CD4-positive, alpha-beta T cell (primary cell): ENCODE data around the gene TRAF3. TPM values are rescaled to one million over a fixed set of nuclear protein-coding genes. Genes with fewer than 3 reads are reported as not detected.
A peak's percentile ranks its signal among the peaks of the same experiment; 100 is the strongest.

Experiments used
- ATAC-seq: fragments of 200-7000 bp; cut with Tn5 transposase; one replicate; pipeline ENCODE4 v1.10.0; 2022; ENCODE audit warnings: mild to moderate bottlenecking; ENCODE audit not compliant: poor library complexity
- CTCF ChIA-PET: fragments of 350-600 bp; sonication (Branson Sonifier 250); formaldehyde crosslinking; loops from one replicate; lab custom pipeline; 2021; ENCODE audit warnings: antibody characterized with exemption, inconsistent platforms; lab: Charles Lee
- POLR2A ChIA-PET: fragments of 350-600 bp; sonication (Branson Sonifier 250); formaldehyde crosslinking; loops from one replicate; lab custom pipeline; 2021; ENCODE audit warnings: antibody characterized with exemption, inconsistent platforms; lab: Charles Lee
- DNase-seq, 14 experiments: peaks; one replicate each; pipeline ENCODE4 v3.0.0-alpha.2; 2013 to 2020; ENCODE audit warnings: mixed read lengths in 2 of 14
- H3K27ac ChIP-seq, 2 donors: one replicate each; pipeline versions ENCODE4 v1.5.1 to v1.7.0; 2013; ENCODE audit warnings: low read length in 2 of 2, low read depth in 1 of 2, mild to moderate bottlenecking in 1 of 2
- H3K27me3 ChIP-seq, 2 experiments: 1 replicate in 1 of 2; 2 replicates in 1 of 2; pipeline versions ENCODE4 v1.6.1 to v1.7.0; 2013; ENCODE audit warnings: low read length in 2 of 2, control low read depth in 1 of 2, mild to moderate bottlenecking in 1 of 2, moderate library complexity in 1 of 2; ENCODE audit not compliant: insufficient read depth in 2 of 2, control insufficient read depth in 1 of 2
- H3K36me3 ChIP-seq: one replicate; pipeline ENCODE4 v1.6.1; 2013; ENCODE audit warnings: low read length, control low read depth; ENCODE audit not compliant: insufficient read depth
- H3K4me1 ChIP-seq: one replicate; pipeline ENCODE4 v1.6.1; 2013; ENCODE audit warnings: low read length, control low read depth; ENCODE audit not compliant: insufficient read depth
- H3K4me3 ChIP-seq: one replicate; pipeline ENCODE4 v1.5.1; 2013; ENCODE audit warnings: mild to moderate bottlenecking, low read length, moderate library complexity
- H3K9me3 ChIP-seq, 2 experiments: 1 replicate in 1 of 2; 2 replicates in 1 of 2; pipeline versions ENCODE4 v1.6.1 to v1.7.0; 2013; ENCODE audit warnings: low read length in 2 of 2, mild to moderate bottlenecking in 2 of 2, control low read depth in 1 of 2, moderate library complexity in 1 of 2; ENCODE audit not compliant: control insufficient read depth in 1 of 2, insufficient read depth in 1 of 2
- H3K27ac Mint-ChIP-seq: one replicate; pipeline ENCODE4 v1.8.0; 2020; ENCODE audit warnings: mixed read lengths
- H3K27me3 Mint-ChIP-seq: one replicate; pipeline ENCODE4 v1.8.0; 2021; ENCODE audit warnings: mixed read lengths
- H3K36me3 Mint-ChIP-seq: one replicate; pipeline ENCODE4 v1.8.0; 2021; ENCODE audit warnings: low read depth, mixed read lengths
- H3K4me1 Mint-ChIP-seq: one replicate; pipeline ENCODE4 v1.8.0; 2021; ENCODE audit warnings: low read depth, mixed read lengths
- H3K4me3 Mint-ChIP-seq: one replicate; pipeline ENCODE4 v1.8.0; 2020; ENCODE audit warnings: mild to moderate bottlenecking, mixed read lengths
- H3K9me3 Mint-ChIP-seq: one replicate; pipeline ENCODE4 v1.8.0; 2020; ENCODE audit warnings: mixed read lengths
- CTCF ChIP-seq: fragments of 200-600 bp; IDR thresholded peaks from one replicate; pipeline ENCODE4 v1.8.0; 2022; ENCODE audit warnings: antibody characterized with exemption, mild to moderate bottlenecking
- intact Hi-C, 2 experiments: fragments of 100-400 bp; cut with DNase I in 1 of 2; cut with micrococcal nuclease in 1 of 2; formaldehyde crosslinking; loops; one replicate each; pipeline versions ENCODE4 v1.15.1 to v1.9.0; 2023 to 2025; cut with DNase I, micrococcal nuclease
- total RNA-seq, 174 experiments: library from RNA in 2 of 174; stranded (reverse) in 2 of 174; gene quantifications; one replicate each; pipeline ENCODE4 v1.2.3 and lab custom pipeline; 2021 to 2026

Gene TRAF3
- total RNA-seq, 2 experiments from 2014 or later: 27.1 to 32.4 TPM

- H3K27ac ChIP-seq: no peak overlapping the region
- peaks cover 0 to 13% of the 10 kb centered on the region in 2 experiments for H3K9me3 ChIP-seq
- no peaks in the 10 kb centered on the region for H3K27me3 ChIP-seq
- no peak for TF ChIP-seq CTCF
- no peak overlapping the region for H3K27ac Mint-ChIP-seq
- intact Hi-C loops: loop anchor here in 1 of 2 experiments (1.0 kb wide), 1 partner anchor 12 kb away; no protein-coding TSS in a partner anchor
- ATAC-seq (no peak), DNase-seq (no peak)
- H3K4me1 ChIP-seq: peaks cover 44% of the 10 kb centered on the region
- peaks cover 8% of the 10 kb centered on the region for H3K36me3 ChIP-seq
- H3K4me1 Mint-ChIP-seq: peaks cover 71% of the 10 kb centered on the region
- ChIA-PET POLR2A (no interaction called here), CTCF (no interaction called here)
- no peak overlapping the region for H3K4me3 ChIP-seq
- H3K4me3 Mint-ChIP-seq: peak overlapping the region; percentile 46
- H3K36me3 Mint-ChIP-seq: peaks cover 59% of the 10 kb centered on the region
- no peaks in the 10 kb centered on the region for H3K27me3 Mint-ChIP-seq
- peaks cover 2% of the 10 kb centered on the region for H3K9me3 Mint-ChIP-seq
Observed at GRCh38 chr14:102793531-102794328, 16.5 kb downstream of the TRAF3 start.

- no peak for TF ChIP-seq CTCF
- Histone ChIP-seq H3K27ac (peak overlapping the region in 1 of 2 donors; percentile 15), H3K27me3 (no peaks in the 10 kb centered on the region), H3K4me3 (no peak overlapping the region), H3K9me3 (peaks cover 0 to 13% of the 10 kb centered on the region in 2 experiments), H3K36me3 (peaks cover 10% of the 10 kb centered on the region), H3K4me1 (peaks cover 53% of the 10 kb centered on the region)
- H3K4me1 Mint-ChIP-seq: peaks cover 70% of the 10 kb centered on the region
- H3K9me3 Mint-ChIP-seq: peaks cover 2% of the 10 kb centered on the region
- H3K4me3 Mint-ChIP-seq: peak overlapping the region; percentile 36
- no peaks in the 10 kb centered on the region for H3K27me3 Mint-ChIP-seq
- H3K36me3 Mint-ChIP-seq: peaks cover 53% of the 10 kb centered on the region
- ChIA-PET CTCF (no interaction called here), POLR2A (interaction anchor here (0.7 to 1.0 kb wide), 2 partner anchors 11 to 27 kb away, joined by 3 to 4 read pairs; no protein-coding TSS in a partner anchor)
- peak in 9 of 14 experiments; percentile 21 to 71 (median 33) for DNase-seq
- peak overlapping the region; percentile 82 for H3K27ac Mint-ChIP-seq
- ATAC-seq: peak; percentile 96
- intact Hi-C loops: no loop called here
Observed at GRCh38 chr14:102795060-102795925, 18.0 kb downstream of the TRAF3 start.

- intact Hi-C loops: no loop called here
- peaks cover 10% of the 10 kb centered on the region for H3K36me3 ChIP-seq
- H3K27me3 Mint-ChIP-seq: no peaks in the 10 kb centered on the region
- ATAC-seq (no peak), DNase-seq (no peak)
- H3K27me3 ChIP-seq: no peaks in the 10 kb centered on the region
- peaks cover 41% of the 10 kb centered on the region for H3K36me3 Mint-ChIP-seq
- H3K4me1 ChIP-seq: peaks cover 51% of the 10 kb centered on the region
- no peak overlapping the region for H3K27ac Mint-ChIP-seq
- TF ChIP-seq CTCF: no peak
- peaks cover 2% of the 10 kb centered on the region for H3K9me3 Mint-ChIP-seq
- H3K9me3 ChIP-seq: peaks cover 0 to 13% of the 10 kb centered on the region in 2 experiments
- CTCF ChIA-PET: no interaction called here
- no peak overlapping the region for H3K4me3 Mint-ChIP-seq
- POLR2A ChIA-PET: no interaction called here
- no peak overlapping the region for H3K27ac ChIP-seq
- H3K4me1 Mint-ChIP-seq: peaks cover 57% of the 10 kb centered on the region
- no peak overlapping the region for H3K4me3 ChIP-seq
Observed at GRCh38 chr14:102796661-102797190, 19.5 kb downstream of the TRAF3 start.
